ENCODE data around the gene RNU1-4. TPM values are rescaled to one million over a fixed set of nuclear protein-coding genes. Genes with fewer than 3 reads are reported as not detected.
"Not testable (repeated sequence)": the region's sequence is repeated elsewhere in the genome, so short reads cannot be mapped to it uniquely, and the experiment has no call there.

Gene RNU1-4
- 1,000 to 10,000 TPM; 2,316 to 2,477 TPM for total RNA-seq

GRCh38 chr1:16740047-16740964 lies at the start of gene RNU1-4:
Gene RNU1-4, plus strand, starts transcription at chr1:16740516.
- H3K4me1 Mint-ChIP-seq; H3K4me3 Mint-ChIP-seq; CTCF ChIA-PET; H3K27me3 Mint-ChIP-seq; H3K36me3 Mint-ChIP-seq (ENCODE audit: low read depth); H3K9me3 Mint-ChIP-seq; H3K27ac Mint-ChIP-seq; POLR2A ChIA-PET; DNase-seq: not testable (repeated sequence)

DNA sequence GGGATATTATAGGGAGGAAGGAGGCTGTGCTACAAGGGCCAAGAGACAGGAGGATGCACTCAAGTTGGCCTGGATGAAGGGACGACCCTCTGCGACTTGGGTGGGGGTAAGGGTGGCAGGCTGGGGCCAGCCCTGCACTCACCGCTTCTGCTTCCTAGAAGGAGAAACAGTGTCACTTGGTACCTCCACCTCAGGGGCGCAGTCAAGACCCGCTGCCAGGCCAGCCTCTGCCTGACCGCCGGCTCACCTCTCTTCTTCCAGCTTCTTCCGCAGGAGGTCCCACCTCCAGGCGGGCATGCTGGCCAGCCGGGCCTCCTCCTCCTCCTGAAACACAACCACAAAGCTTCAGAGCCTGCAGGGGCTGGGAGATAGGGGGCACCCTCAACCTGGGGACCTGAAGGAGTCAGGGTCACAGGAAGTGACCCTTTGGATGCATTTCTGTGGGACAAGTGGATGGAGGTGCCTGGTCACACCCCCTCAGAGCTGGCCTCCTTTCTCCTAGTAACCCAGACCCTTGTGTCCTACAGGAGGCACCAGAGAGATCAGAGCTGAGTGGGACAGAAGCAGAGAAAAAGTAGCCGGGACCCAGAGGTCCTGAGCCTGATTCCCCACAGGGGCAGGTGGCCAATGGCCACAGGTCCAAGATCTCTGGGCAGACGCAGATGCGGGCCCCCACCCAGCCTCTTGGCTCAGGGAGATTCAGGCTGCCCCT lies 49.2 kb upstream of the RNU1-4 start:
- H3K9me3 Mint-ChIP-seq = not testable (repeated sequence)

DNA sequence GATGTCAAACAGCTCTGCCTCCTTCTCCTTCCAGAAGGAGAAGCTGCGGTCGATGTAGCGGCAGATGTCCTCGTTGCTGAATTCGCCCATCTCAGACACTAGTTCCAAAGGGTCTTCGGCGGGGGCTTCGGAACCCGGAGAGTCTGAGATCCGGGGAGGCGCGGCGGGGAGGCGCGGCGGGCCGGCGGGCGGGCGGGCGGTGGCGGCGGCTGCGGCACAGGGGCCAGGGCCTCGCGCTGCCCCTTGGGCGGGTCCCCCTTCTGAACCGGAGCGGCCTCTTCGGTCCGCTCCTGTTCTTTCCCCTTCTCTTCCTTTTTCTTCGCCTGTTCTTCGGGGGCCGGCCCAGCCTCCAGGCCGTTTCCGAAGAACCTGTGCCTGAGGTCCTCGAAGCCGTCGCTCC lies 48.0 kb upstream of the RNU1-4 start:
- peaks cover 12% of the 10 kb centered on the region for H3K27me3 Mint-ChIP-seq
- H3K27ac Mint-ChIP-seq; H3K4me1 Mint-ChIP-seq; DNase-seq; H3K4me3 Mint-ChIP-seq; POLR2A ChIA-PET; H3K9me3 Mint-ChIP-seq; H3K36me3 Mint-ChIP-seq (ENCODE audit: low read depth); CTCF ChIA-PET: not testable (repeated sequence)

More for the DNA sequence above, 49.2 kb upstream of the RNU1-4 start:
- H3K27ac Mint-ChIP-seq; CTCF ChIA-PET; POLR2A ChIA-PET; H3K4me3 Mint-ChIP-seq; DNase-seq; H3K36me3 Mint-ChIP-seq (ENCODE audit: low read depth); H3K4me1 Mint-ChIP-seq: not testable (repeated sequence)
- H3K27me3 Mint-ChIP-seq = peaks cover 12% of the 10 kb centered on the region

DNA sequence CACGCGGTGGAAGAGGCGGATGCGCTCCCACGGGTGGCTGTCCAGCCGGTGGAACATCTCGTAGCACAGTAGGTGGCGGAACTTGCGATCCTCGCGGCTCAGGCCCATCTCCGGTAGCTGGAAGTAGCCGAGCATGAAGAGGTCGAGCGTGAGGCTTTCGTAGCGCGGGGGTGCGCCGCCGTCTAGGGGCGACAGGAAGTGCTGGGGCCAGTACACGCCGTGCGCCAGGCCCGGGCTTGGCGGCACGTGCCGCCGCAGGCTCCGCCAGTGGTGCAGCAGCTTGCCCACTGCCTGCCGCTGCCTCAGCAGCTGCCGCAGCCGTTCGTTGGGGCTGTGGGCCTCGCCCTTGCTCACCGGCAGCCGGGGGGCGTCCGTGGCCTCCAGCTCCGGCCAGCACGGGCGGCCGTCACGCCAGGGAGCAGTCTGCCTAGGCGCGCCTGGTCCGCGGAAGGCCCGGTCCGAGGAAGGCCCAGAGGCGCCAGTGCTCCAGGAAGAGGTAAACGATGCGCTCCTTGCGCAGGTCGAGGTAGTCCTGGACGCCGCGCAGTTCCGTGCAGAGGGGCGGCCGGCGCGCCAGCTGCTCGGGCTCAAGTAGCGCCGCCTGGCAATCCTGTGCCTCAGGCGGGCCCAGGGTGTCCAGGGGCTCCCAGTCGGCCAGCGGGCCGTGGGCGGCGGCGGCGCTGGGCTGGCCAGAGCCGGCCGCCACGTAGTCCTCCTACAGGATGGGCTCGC lies 47.4 kb upstream of the RNU1-4 start:
- H3K4me1 Mint-ChIP-seq; H3K36me3 Mint-ChIP-seq (ENCODE audit: low read depth); H3K9me3 Mint-ChIP-seq; H3K4me3 Mint-ChIP-seq; POLR2A ChIA-PET; H3K27ac Mint-ChIP-seq; DNase-seq: not testable (repeated sequence)
- CTCF ChIA-PET = interaction anchor here (1.1 kb wide), 1 partner anchor 11 kb away, joined by 4 read pairs; no protein-coding TSS in a partner anchor
- H3K27me3 Mint-ChIP-seq = peaks cover 11% of the 10 kb centered on the region

- H3K4me1 Mint-ChIP-seq; H3K27ac Mint-ChIP-seq; H3K9me3 Mint-ChIP-seq; POLR2A ChIA-PET; DNase-seq; H3K4me3 Mint-ChIP-seq; H3K36me3 Mint-ChIP-seq (ENCODE audit: low read depth): not testable (repeated sequence)
- CTCF ChIA-PET = interaction anchor here (0.6 to 1.1 kb wide), 2 partner anchors 10 to 13 kb away, joined by 3 to 4 read pairs; no protein-coding TSS in a partner anchor
- H3K27me3 Mint-ChIP-seq = peaks cover 14% of the 10 kb centered on the region
These were observed 46.6 kb upstream of the RNU1-4 start for GRCh38 chr1:16693449-16694307.

GRCh38 chr1:16694308-16694702 lies 46.0 kb upstream of the RNU1-4 start:
- CTCF ChIA-PET = interaction anchor here (0.6 to 1.1 kb wide), 2 partner anchors 10 to 13 kb away, joined by 3 to 4 read pairs; no protein-coding TSS in a partner anchor
- H3K4me1 Mint-ChIP-seq; H3K36me3 Mint-ChIP-seq (ENCODE audit: low read depth); H3K4me3 Mint-ChIP-seq; DNase-seq; H3K27ac Mint-ChIP-seq; H3K9me3 Mint-ChIP-seq; POLR2A ChIA-PET: not testable (repeated sequence)
- peaks cover 16% of the 10 kb centered on the region for H3K27me3 Mint-ChIP-seq

- H3K27ac Mint-ChIP-seq; H3K4me1 Mint-ChIP-seq; H3K4me3 Mint-ChIP-seq; H3K36me3 Mint-ChIP-seq (ENCODE audit: low read depth); DNase-seq; H3K9me3 Mint-ChIP-seq; POLR2A ChIA-PET: not testable (repeated sequence)
- CTCF ChIA-PET = interaction anchor here (1.2 kb wide), 1 partner anchor 9 kb away, joined by 3 read pairs; no protein-coding TSS in a partner anchor
- peaks cover 16% of the 10 kb centered on the region for H3K27me3 Mint-ChIP-seq
These were observed 43.7 kb upstream of the RNU1-4 start for GRCh38 chr1:16696507-16697150.

GRCh38 chr1:16697152-16697551 lies 43.2 kb upstream of the RNU1-4 start:
- POLR2A ChIA-PET; CTCF ChIA-PET; H3K4me1 Mint-ChIP-seq; H3K27ac Mint-ChIP-seq; H3K9me3 Mint-ChIP-seq; H3K4me3 Mint-ChIP-seq; DNase-seq; H3K36me3 Mint-ChIP-seq (ENCODE audit: low read depth): not testable (repeated sequence)
- peaks cover 16% of the 10 kb centered on the region for H3K27me3 Mint-ChIP-seq

- not testable (repeated sequence) for H3K4me1 Mint-ChIP-seq; DNase-seq; H3K9me3 Mint-ChIP-seq; H3K27ac Mint-ChIP-seq; H3K36me3 Mint-ChIP-seq (ENCODE audit: low read depth); H3K4me3 Mint-ChIP-seq
- POLR2A ChIA-PET = interaction anchor here (0.6 kb wide), 1 partner anchor 27 kb away, joined by 3 read pairs; no protein-coding TSS in a partner anchor
- CTCF ChIA-PET = interaction anchor here (1.3 to 2.0 kb wide), 3 partner anchors 9 to 18 kb away, joined by 4 to 7 read pairs (median 5); no protein-coding TSS in a partner anchor
- H3K27me3 Mint-ChIP-seq = peaks cover 20% of the 10 kb centered on the region
These were observed 40.9 kb upstream of the RNU1-4 start for GRCh38 chr1:16699440-16699839.

GRCh38 chr1:16700138-16700895 lies 40.0 kb upstream of the RNU1-4 start:
- DNase-seq; H3K9me3 Mint-ChIP-seq; H3K27ac Mint-ChIP-seq; H3K4me3 Mint-ChIP-seq; H3K36me3 Mint-ChIP-seq (ENCODE audit: low read depth); H3K4me1 Mint-ChIP-seq: not testable (repeated sequence)
- ChIA-PET POLR2A (interaction anchor here (0.6 kb wide), 1 partner anchor 27 kb away, joined by 3 read pairs; no protein-coding TSS in a partner anchor), CTCF (interaction anchor here (1.3 to 2.0 kb wide), 4 partner anchors 8 to 17 kb away, joined by 4 to 7 read pairs (median 5); no protein-coding TSS in a partner anchor)
- H3K27me3 Mint-ChIP-seq = peaks cover 17% of the 10 kb centered on the region

DNA sequence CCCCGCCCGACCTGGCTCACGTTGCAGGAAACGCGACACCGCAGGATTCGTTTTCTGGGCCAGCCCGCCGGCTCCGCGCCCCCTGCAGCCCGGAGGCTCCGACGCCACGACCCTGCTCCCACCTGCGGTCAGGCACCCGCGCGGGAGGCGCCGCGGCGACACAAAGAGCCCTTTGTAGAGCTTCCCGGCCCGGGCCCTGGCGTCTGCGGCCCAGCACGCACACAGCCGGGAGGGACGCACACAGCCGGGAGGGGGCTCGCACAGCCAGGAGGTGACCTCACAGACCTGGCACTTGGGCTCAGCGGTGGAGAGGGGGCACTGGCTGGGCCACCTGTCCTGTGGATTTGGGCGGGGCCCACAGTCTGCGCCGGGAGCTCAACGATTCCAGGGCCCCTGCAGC lies 39.1 kb upstream of the RNU1-4 start:
- ChIA-PET CTCF (interaction anchor here (0.6 to 1.5 kb wide), 2 partner anchors 8 to 90 kb away, joined by 3 to 5 read pairs; no protein-coding TSS in a partner anchor), POLR2A (interaction anchor here (0.6 kb wide), 1 partner anchor 18 kb away, joined by 3 read pairs; no protein-coding TSS in a partner anchor)
- DNase-seq; H3K4me1 Mint-ChIP-seq; H3K27ac Mint-ChIP-seq; H3K36me3 Mint-ChIP-seq (ENCODE audit: low read depth); H3K9me3 Mint-ChIP-seq; H3K4me3 Mint-ChIP-seq: not testable (repeated sequence)
- H3K27me3 Mint-ChIP-seq = peaks cover 15% of the 10 kb centered on the region
